HepG2 (cell line): ENCODE results near the gene F2RL3. TPM values are rescaled to one million over a fixed set of nuclear protein-coding genes. Genes with fewer than 3 reads are reported as not detected.
A peak's percentile ranks its signal among the peaks of the same experiment; 100 is the strongest.

Experiments
- ATAC-seq: fragments of 200-7000 bp; cut with Tn5 transposase; 3 replicates; pipeline ENCODE4 v1.9.1; 2020; ENCODE audit warnings: mild to moderate bottlenecking, moderate library complexity
- BruUV-seq: library from RNA; stranded (reverse); fragments of 400-500 nt; replicated peaks from 2 replicates; lab custom pipeline; 2021; lab: Mats Ljungman, UMichigan
- CTCF ChIA-PET: fragments of 300-600 bp; formaldehyde crosslinking; extraction: SDS; loops from one replicate; lab custom pipeline; 2021; ENCODE audit warnings: low total read pairs, inconsistent platforms, low intra/inter-chr PET ratio; lab: Yijun Ruan, JAX
- POLR2A ChIA-PET: fragments of 350-600 bp; sonication (Branson Sonifier 250); formaldehyde crosslinking; loops from one replicate; lab custom pipeline; 2020; ENCODE audit warnings: antibody characterized with exemption, inconsistent platforms; lab: Yijun Ruan, JAX
- DNase-seq: peaks from one replicate; pipeline ENCODE4 v3.0.0-alpha.2; 2015; ENCODE audit warnings: low spot score
- FAIRE-seq: peaks from 3 replicates; lab custom pipeline; 2011; peaks lifted over from hg19 to GRCh38; lab: Jason Lieb, UNC
- H2AFZ ChIP-seq: one replicate; pipeline ENCODE4 v1.6.1; 2011; ENCODE audit warnings: low read length, inconsistent platforms
- H3K27ac ChIP-seq: fragments of 300-600 bp; 3 replicates; pipeline ENCODE4 v1.8.0; 2011; ENCODE audit warnings: mixed run types, mild to moderate bottlenecking, mixed read lengths, low read length, inconsistent platforms; ENCODE audit not compliant: insufficient read depth; ENCODE audit errors: extremely low read length
- H3K27me3 ChIP-seq, 2 experiments: fragments of 200-600 bp in 1 of 2; 2 replicates in 1 of 2; 3 replicates in 1 of 2; pipeline versions ENCODE4 v1.6.0 to v1.8.0; 2011; ENCODE audit warnings: low read length in 2 of 2, mild to moderate bottlenecking in 2 of 2, moderate library complexity in 2 of 2, inconsistent platforms in 1 of 2; ENCODE audit not compliant: insufficient read depth in 2 of 2, control insufficient read depth in 1 of 2
- H3K36me3 ChIP-seq, 2 experiments: fragments of 200-600 bp in 1 of 2; replicated peaks in 1 of 2; 2 replicates in 1 of 2; 3 replicates in 1 of 2; pipeline versions ENCODE4 v1.5.1 to v1.8.0; 2011; ENCODE audit warnings: low read length in 2 of 2, inconsistent platforms in 1 of 2; ENCODE audit not compliant: insufficient read depth in 2 of 2, control insufficient read depth in 1 of 2
- H3K4me1 ChIP-seq: 2 replicates; pipeline ENCODE4 v1.5.1; 2012; ENCODE audit warnings: low read length, inconsistent platforms; ENCODE audit not compliant: insufficient read depth
- H3K4me2 ChIP-seq: 2 replicates; pipeline ENCODE4 v1.6.0; 2011; ENCODE audit warnings: low read depth, low read length, inconsistent platforms
- H3K4me3 ChIP-seq, 3 experiments: fragments of 200-600 bp in 1 of 3; sonication (generic), shearing (Covaris generic) in 1 of 3; replicated peaks in 1 of 3; 2 replicates each; pipeline ENCODE4 v1.5.1; 2011 to 2016; ENCODE audit warnings: low read length in 3 of 3, inconsistent platforms in 2 of 3, low read depth in 2 of 3, mild to moderate bottlenecking in 2 of 3, control low read depth in 1 of 3, mixed read lengths in 1 of 3; ENCODE audit not compliant: insufficient read depth in 1 of 3
- H3K79me2 ChIP-seq: one replicate; pipeline ENCODE4 v1.6.1; 2011; ENCODE audit warnings: low read length, inconsistent platforms; ENCODE audit not compliant: insufficient read depth
- H3K9ac ChIP-seq: 2 replicates; pipeline ENCODE4 v1.6.0; 2011; ENCODE audit warnings: mild to moderate bottlenecking, low read depth, low read length, inconsistent platforms; ENCODE audit not compliant: insufficient read depth
- H3K9me3 ChIP-seq: 2 replicates; pipeline ENCODE4 v1.5.1; 2012; ENCODE audit warnings: mild to moderate bottlenecking, low read length
- H4K20me1 ChIP-seq: 2 replicates; pipeline ENCODE4 v1.6.0; 2011; ENCODE audit warnings: inconsistent platforms, mild to moderate bottlenecking, low read length, moderate library complexity; ENCODE audit not compliant: insufficient read depth
- HMGXB4 ChIP-seq, 2 experiments: sonication (generic) in 1 of 2; formaldehyde crosslinking in 1 of 2; IDR thresholded peaks; 2 replicates each; pipeline versions ENCODE4 v1.4.0 to v1.6.1; 2018 to 2020; ENCODE audit warnings: missing genetic modification reagents in 2 of 2, borderline replicate concordance in 1 of 2, low read depth in 1 of 2, mild to moderate bottlenecking in 1 of 2, missing biosample characterization in 1 of 2
- MEIS1 ChIP-seq: sonication (generic); formaldehyde crosslinking; IDR thresholded peaks from 2 replicates; pipeline ENCODE4 v1.9.0; 2021; ENCODE audit warnings: mild to moderate bottlenecking, missing genetic modification reagents, moderate library complexity, borderline replicate concordance
- NFE2 ChIP-seq: sonication (generic); formaldehyde crosslinking; IDR thresholded peaks from 2 replicates; pipeline ENCODE4 v1.4.0; 2020; ENCODE audit warnings: missing genetic modification reagents
- PLSCR1 ChIP-seq: sonication (generic); formaldehyde crosslinking; IDR thresholded peaks from 2 replicates; pipeline ENCODE4 v1.5.0; 2020; ENCODE audit warnings: missing genetic modification reagents, mild to moderate bottlenecking, borderline replicate concordance
- RAD51 ChIP-seq: fragments of 450-650 bp; IDR thresholded peaks from 2 replicates; pipeline ENCODE4 v1.6.1; 2016; ENCODE audit warnings: borderline replicate concordance
- SP5 ChIP-seq: IDR thresholded peaks from 2 replicates; pipeline ENCODE4 v1.6.1; 2016; ENCODE audit warnings: low read depth, borderline replicate concordance
- TEAD3 ChIP-seq: optimal IDR thresholded peaks from 2 replicates; pipeline ENCODE3; 2016; ENCODE audit warnings: borderline replicate concordance
- TP53 ChIP-seq: sonication (generic); formaldehyde crosslinking; conservative IDR thresholded peaks from 2 replicates; pipeline ENCODE4 v1.4.0; 2020; ENCODE audit warnings: missing genetic modification reagents
- ZNF205 ChIP-seq: IDR thresholded peaks from 2 replicates; pipeline ENCODE4 v1.6.1; 2018; ENCODE audit warnings: missing biosample characterization, missing genetic modification reagents
- ZNF263 ChIP-seq: sonication (generic); formaldehyde crosslinking; IDR thresholded peaks from 2 replicates; pipeline ENCODE4 v1.4.0; 2020; ENCODE audit warnings: missing genetic modification reagents
- ZNF382 ChIP-seq: sonication (generic); formaldehyde crosslinking; IDR thresholded peaks from 2 replicates; pipeline ENCODE4 v1.5.0; 2020; ENCODE audit warnings: missing genetic modification reagents, mild to moderate bottlenecking, borderline replicate concordance
- ZNF543 ChIP-seq: sonication (generic); formaldehyde crosslinking; IDR thresholded peaks from 2 replicates; pipeline ENCODE4 v1.4.0; 2020; ENCODE audit warnings: mild to moderate bottlenecking, missing genetic modification reagents
- ZNF7 ChIP-seq: IDR thresholded peaks from 2 replicates; pipeline ENCODE4 v1.6.1; 2016; ENCODE audit warnings: missing biosample characterization, missing genetic modification reagents
- ZNF773 ChIP-seq: sonication (generic); formaldehyde crosslinking; IDR thresholded peaks from 2 replicates; pipeline ENCODE4 v1.4.0; 2020; ENCODE audit warnings: missing genetic modification reagents, borderline replicate concordance
- ZSCAN31 ChIP-seq: sonication (generic); formaldehyde crosslinking; IDR thresholded peaks from 2 replicates; pipeline ENCODE4 v1.5.0; 2020; ENCODE audit warnings: low read depth, mild to moderate bottlenecking, missing genetic modification reagents
- WGBS: methylation state at CpG from one replicate; pipeline ENCODE4 v1.1.6; 2017; ENCODE audit warnings: low lambda C conversion rate; 5-methylcytosine and 5-hydroxymethylcytosine counted together
- in situ Hi-C: cut with HindIII; loops from 2 replicates; pipeline ENCODE4 v1.10.0; 2017; ENCODE audit warnings: low pct_unique_long_range_greater_than_20kb; ENCODE audit not compliant: extremely low pct_ligation_motif_present
- intact Hi-C: fragments of 100-400 bp; cut with micrococcal nuclease; formaldehyde crosslinking; loops from one replicate; pipeline ENCODE4 v1.10.0; 2022; ENCODE audit not compliant: unreplicated experiment
- polyA plus RNA-seq, 8 experiments: library from polyadenylated mRNA; depleted of rRNA in 3 of 8; stranded (reverse) in 7 of 8; unstranded in 1 of 8; fragments of >200 nt; fragmentation: Illumina TruSeq in 4 of 8; extraction: Trizol in 4 of 8; gene quantifications; 2 replicates each; pipeline versions ENCODE4 v1.2.1 to v1.2.3, GENCODE V29; 2011 to 2016; ENCODE audit warnings: low read depth in 4 of 8, missing spikeins in 1 of 8, mixed read lengths in 1 of 8; ENCODE audit not compliant: insufficient read depth in 1 of 8
- total RNA-seq, 5 experiments: library from RNA; depleted of rRNA; stranded (reverse); fragments of >200 nt; fragmentation: Illumina TruSeq; extraction: Trizol; gene quantifications; 2 replicates each; pipeline ENCODE4 v1.2.3, GENCODE V29; 2016; ENCODE audit warnings: low read depth in 1 of 5

The F2RL3 gene
- total and polyA plus RNA-seq, 2 of the 13 experiments (the other 11 are each of a cell fraction or from before 2014, with no cell fraction given), result not detected

- no peak overlapping the region for H2AFZ ChIP-seq
- POLR2A ChIA-PET, result no interaction called here
- 50% methylated on average over 12 of the region's 12 CpGs for WGBS
- H3K4me3 ChIP-seq, result no peak overlapping the region
- no peaks in the 10 kb centered on the region for H3K36me3 ChIP-seq
- no peak overlapping the region for H3K9ac ChIP-seq
- no TSS peak for BruUV-seq
- CTCF ChIA-PET, result interaction anchor here (1.7 kb wide), 1 partner anchor 127 kb away, joined by 10 read pairs; no protein-coding TSS in a partner anchor
- TF ChIP-seq NFE2 (CRISPR knock-in tag) (no peak), ZNF543 (CRISPR knock-in tag) (no peak), ZNF7 (0 out of 2 replicates have a peak, but pooled peaks have one; percentile 12), TP53 (CRISPR knock-in tag) (no peak), MEIS1 (no peak)
- TF ChIP-seq, all 625 proteins: peak for 1
- no peaks in the 10 kb centered on the region for H3K79me2 ChIP-seq
- intact Hi-C loops (loop anchor here (1.0 to 2.0 kb wide), 2 partner anchors 120 to 127 kb away; no protein-coding TSS in a partner anchor), in situ Hi-C loops (no loop called here)
- no peaks in the 10 kb centered on the region for H3K9me3 ChIP-seq
- ATAC-seq (no peak), DNase-seq (no peak), FAIRE-seq (no peak)
- H3K4me2 ChIP-seq, result 0 out of 2 replicates have a peak overlapping the region, but pooled peaks have one; percentile 61
- no peaks in the 10 kb centered on the region for H4K20me1 ChIP-seq
- H3K4me1 ChIP-seq, result peaks cover 30% of the 10 kb centered on the region
- H3K27me3 ChIP-seq, result peaks cover 3 to 28% of the 10 kb centered on the region in 2 experiments; a peak in 4 of 5 replicates
- H3K27ac ChIP-seq, result no peak overlapping the region
Observed at GRCh38 chr19:16898361-16899015, 9.7 kb downstream of the F2RL3 start.

GRCh38 chr19:16899566-16900075 is 10.8 kb downstream of the F2RL3 start:
- Histone ChIP-seq H3K79me2 (no peaks in the 10 kb centered on the region), H4K20me1 (no peaks in the 10 kb centered on the region), H2AFZ (no peak overlapping the region), H3K27me3 (peaks cover 2 to 17% of the 10 kb centered on the region in 2 experiments; a peak in 4 of 5 replicates), H3K4me2 (no peak overlapping the region), H3K9ac (no peak overlapping the region), H3K4me1 (peaks cover 19% of the 10 kb centered on the region), H3K27ac (no peak overlapping the region), H3K9me3 (no peaks in the 10 kb centered on the region), H3K36me3 (no peaks in the 10 kb centered on the region), H3K4me3 (no peak overlapping the region)
- WGBS, result 4% methylated on average over 4 of the region's 7 CpGs
- POLR2A ChIA-PET, result no interaction called here
- in situ Hi-C loops, result loop anchor here (10.0 kb wide), 1 partner anchor 125 kb away; no protein-coding TSS in a partner anchor
- DNase-seq (peak; percentile 22), FAIRE-seq (peak; percentile 58), ATAC-seq (peak; percentile 61)
- CTCF ChIA-PET, result interaction anchor here (1.7 kb wide), 2 partner anchors 121 to 128 kb away, joined by 8 to 10 read pairs; no protein-coding TSS in a partner anchor
- intact Hi-C loops, result loop anchor here (1.0 to 2.0 kb wide), 2 partner anchors 121 to 128 kb away; no protein-coding TSS in a partner anchor
- BruUV-seq, result no TSS peak
- 0 out of 4 replicates have a peak, but pooled peaks of 1 of the 2 experiments have one; percentile 27 for TF ChIP-seq HMGXB4 (CRISPR knock-in tag; IDR thresholded peaks at IDR 0.05; ENCODE audit: borderline replicate concordance in 1 of 2, low read depth in 1 of 2)
- TF ChIP-seq PLSCR1 (CRISPR knock-in tag), result no peak
- no peak for TF ChIP-seq SP5
- no peak for TF ChIP-seq ZNF382 (CRISPR knock-in tag)
- TF ChIP-seq ZNF263 (CRISPR knock-in tag), result peak; percentile 82
- TF ChIP-seq ZNF205 (CRISPR knock-in tag), result no peak
- TF ChIP-seq ZNF773, result no peak
- TF ChIP-seq TEAD3 (CRISPR knock-in tag), result peak; percentile 9
- no peak for TF ChIP-seq RAD51
- no peak for TF ChIP-seq ZSCAN31 (CRISPR knock-in tag)
